ENCODE measurements around the gene NKAIN4.

DNA sequence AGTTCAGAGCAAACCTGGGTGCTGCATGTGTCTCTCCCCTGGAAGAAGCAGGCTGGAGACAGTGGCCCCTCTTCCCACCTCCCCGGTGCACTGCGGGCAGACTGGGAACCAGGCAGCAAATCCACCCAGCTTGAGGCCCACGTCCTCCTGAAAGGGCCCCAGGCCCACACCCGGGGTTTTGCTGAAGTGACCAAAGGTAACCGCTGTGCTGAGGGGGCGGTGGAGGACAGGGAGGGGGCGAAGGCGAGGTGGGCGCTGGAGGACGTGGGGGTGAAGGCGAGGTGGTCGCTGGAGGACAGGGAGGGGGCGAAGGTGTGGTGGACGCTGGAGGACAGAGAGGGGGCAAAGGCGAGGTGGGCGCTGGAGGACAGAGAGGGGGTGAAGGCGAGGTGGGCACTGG is 20.3 kb downstream of the NKAIN4 start:
- TF ChIP-seq RXRA (IDR thresholded peaks at IDR 0.05), result no peak
- no peak for TF ChIP-seq SP1 (IDR thresholded peaks at IDR 0.05)
- TF ChIP-seq, protein P1, sequence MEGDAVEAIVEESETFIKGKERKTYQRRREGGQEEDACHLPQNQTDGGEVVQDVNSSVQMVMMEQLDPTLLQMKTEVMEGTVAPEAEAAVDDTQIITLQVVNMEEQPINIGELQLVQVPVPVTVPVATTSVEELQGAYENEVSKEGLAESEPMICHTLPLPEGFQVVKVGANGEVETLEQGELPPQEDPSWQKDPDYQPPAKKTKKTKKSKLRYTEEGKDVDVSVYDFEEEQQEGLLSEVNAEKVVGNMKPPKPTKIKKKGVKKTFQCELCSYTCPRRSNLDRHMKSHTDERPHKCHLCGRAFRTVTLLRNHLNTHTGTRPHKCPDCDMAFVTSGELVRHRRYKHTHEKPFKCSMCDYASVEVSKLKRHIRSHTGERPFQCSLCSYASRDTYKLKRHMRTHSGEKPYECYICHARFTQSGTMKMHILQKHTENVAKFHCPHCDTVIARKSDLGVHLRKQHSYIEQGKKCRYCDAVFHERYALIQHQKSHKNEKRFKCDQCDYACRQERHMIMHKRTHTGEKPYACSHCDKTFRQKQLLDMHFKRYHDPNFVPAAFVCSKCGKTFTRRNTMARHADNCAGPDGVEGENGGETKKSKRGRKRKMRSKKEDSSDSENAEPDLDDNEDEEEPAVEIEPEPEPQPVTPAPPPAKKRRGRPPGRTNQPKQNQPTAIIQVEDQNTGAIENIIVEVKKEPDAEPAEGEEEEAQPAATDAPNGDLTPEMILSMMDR (IDR thresholded peaks at IDR 0.05; ENCODE audit: low read depth, low read length, missing input control), result no peak
- TF ChIP-seq TAF1 (conservative IDR thresholded peaks at IDR 0.05), result no peak
- TF ChIP-seq, protein P2, sequence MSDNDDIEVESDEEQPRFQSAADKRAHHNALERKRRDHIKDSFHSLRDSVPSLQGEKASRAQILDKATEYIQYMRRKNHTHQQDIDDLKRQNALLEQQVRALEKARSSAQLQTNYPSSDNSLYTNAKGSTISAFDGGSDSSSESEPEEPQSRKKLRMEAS (IDR thresholded peaks at IDR 0.05), result no peak
- TF ChIP-seq RAD21 (IDR thresholded peaks at IDR 0.05), result no peak
- TF ChIP-seq, protein P3, sequence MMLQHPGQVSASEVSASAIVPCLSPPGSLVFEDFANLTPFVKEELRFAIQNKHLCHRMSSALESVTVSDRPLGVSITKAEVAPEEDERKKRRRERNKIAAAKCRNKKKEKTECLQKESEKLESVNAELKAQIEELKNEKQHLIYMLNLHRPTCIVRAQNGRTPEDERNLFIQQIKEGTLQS (IDR thresholded peaks at IDR 0.05), result no peak
- TF ChIP-seq YY1 (IDR thresholded peaks at IDR 0.05), result no peak
- no peak for TF ChIP-seq EGR1 (IDR thresholded peaks at IDR 0.05; ENCODE audit: low read depth in 2 of 2)
- TF ChIP-seq, protein P4, sequence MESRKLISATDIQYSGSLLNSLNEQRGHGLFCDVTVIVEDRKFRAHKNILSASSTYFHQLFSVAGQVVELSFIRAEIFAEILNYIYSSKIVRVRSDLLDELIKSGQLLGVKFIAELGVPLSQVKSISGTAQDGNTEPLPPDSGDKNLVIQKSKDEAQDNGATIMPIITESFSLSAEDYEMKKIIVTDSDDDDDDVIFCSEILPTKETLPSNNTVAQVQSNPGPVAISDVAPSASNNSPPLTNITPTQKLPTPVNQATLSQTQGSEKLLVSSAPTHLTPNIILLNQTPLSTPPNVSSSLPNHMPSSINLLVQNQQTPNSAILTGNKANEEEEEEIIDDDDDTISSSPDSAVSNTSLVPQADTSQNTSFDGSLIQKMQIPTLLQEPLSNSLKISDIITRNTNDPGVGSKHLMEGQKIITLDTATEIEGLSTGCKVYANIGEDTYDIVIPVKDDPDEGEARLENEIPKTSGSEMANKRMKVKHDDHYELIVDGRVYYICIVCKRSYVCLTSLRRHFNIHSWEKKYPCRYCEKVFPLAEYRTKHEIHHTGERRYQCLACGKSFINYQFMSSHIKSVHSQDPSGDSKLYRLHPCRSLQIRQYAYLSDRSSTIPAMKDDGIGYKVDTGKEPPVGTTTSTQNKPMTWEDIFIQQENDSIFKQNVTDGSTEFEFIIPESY (IDR thresholded peaks at IDR 0.05), result no peak
- no peak for TF ChIP-seq JUND (IDR thresholded peaks at IDR 0.05)
